Lung (tissue), 12 donors: Measurements from ENCODE around the gene CLDN20. TPM values are rescaled to one million over a fixed set of nuclear protein-coding genes. Genes with fewer than 3 reads are reported as not detected.

Experiments
- ATAC-seq: fragments of 200-7000 bp; cut with Tn5 transposase; one replicate; pipeline ENCODE4 v1.9.1; 2020; ENCODE audit warnings: moderate number of reproducible peaks; ENCODE audit not compliant: insufficient read depth, low FRiP score
- DNase-seq, 3 donors: peaks; one replicate each; pipeline ENCODE4 v3.0.0-alpha.2; 2013 to 2017
- H3K27ac ChIP-seq, 2 donors: one replicate each; pipeline ENCODE4 v1.5.1; 2013; ENCODE audit warnings: mild to moderate bottlenecking in 2 of 2, moderate library complexity in 2 of 2, control low read depth in 1 of 2, inconsistent platforms in 1 of 2, low read depth in 1 of 2, low read length in 1 of 2
- H3K27me3 ChIP-seq, 3 donors: one replicate each; pipeline ENCODE4 v1.5.1; 2013; ENCODE audit warnings: low read length in 2 of 3; ENCODE audit not compliant: control insufficient read depth in 3 of 3, insufficient read depth in 3 of 3
- H3K36me3 ChIP-seq, 4 donors: one replicate each; pipeline ENCODE4 v1.5.1; 2013; ENCODE audit warnings: low read length in 4 of 4, mild to moderate bottlenecking in 1 of 4, moderate library complexity in 1 of 4; ENCODE audit not compliant: control insufficient read depth in 4 of 4, insufficient read depth in 4 of 4
- H3K4me1 ChIP-seq, 5 donors: one replicate each; pipeline ENCODE4 v1.5.1; 2013; ENCODE audit warnings: low read length in 5 of 5, mild to moderate bottlenecking in 2 of 5, moderate library complexity in 1 of 5; ENCODE audit not compliant: control insufficient read depth in 5 of 5, insufficient read depth in 5 of 5
- H3K4me3 ChIP-seq: one replicate; pipeline ENCODE4 v1.5.1; 2013; ENCODE audit warnings: mild to moderate bottlenecking, control low read depth, moderate library complexity
- H3K9ac ChIP-seq, 2 donors: one replicate each; pipeline ENCODE4 v1.5.1; 2013; ENCODE audit warnings: low read length in 2 of 2, control low read depth in 1 of 2; ENCODE audit not compliant: insufficient read depth in 1 of 2
- H3K9me3 ChIP-seq, 4 donors: one replicate each; pipeline ENCODE4 v1.5.1; 2013; ENCODE audit warnings: low read length in 3 of 4, mild to moderate bottlenecking in 1 of 4, moderate library complexity in 1 of 4; ENCODE audit not compliant: control insufficient read depth in 4 of 4, insufficient read depth in 3 of 4
- WGBS, 2 donors: extraction: QIAGEN DNeasy Blood & Tissue Kit; methylation state at CpG; one replicate each; pipeline ENCODE4 v1.1.7; 2013; 5-methylcytosine and 5-hydroxymethylcytosine counted together
- polyA plus RNA-seq, 2 donors: library from polyadenylated mRNA; stranded (reverse); fragments of 200-250 nt; gene quantifications; one replicate each; pipeline ENCODE4 v1.2.1, GENCODE V29; 2013
- total RNA-seq, 2 donors: library from RNA; depleted of rRNA in 1 of 2; stranded (reverse); fragments of >200 nt in 1 of 2; gene quantifications; one replicate each; pipeline ENCODE4 v1.2.1, GENCODE V29; 2014 to 2021
- TF ChIP-seq, protein P1 (sequence below): IDR thresholded peaks from 2 replicates; pipeline ENCODE4 v1.5.1; 2012; ENCODE audit warnings: mild to moderate bottlenecking; ENCODE audit errors: control extremely low read depth, extremely low read depth
- donor health status: control.
- donor health status: control.
- donor health status: Bipolar disorder and iron deficiency.
- donor health status: healthy.
- donor health status: DM: yes; HTN: yes; CAD: no.

Gene CLDN20
- total and polyA plus RNA-seq, 4 donors: not detected

GRCh38 chr6:155259204-155259603 is 4.6 kb upstream of the CLDN20 start:
- ATAC-seq: no peak
- H3K36me3 ChIP-seq: peaks cover 6 to 19% (median 14%) of the 10 kb centered on the region in 4 donors

DNA sequence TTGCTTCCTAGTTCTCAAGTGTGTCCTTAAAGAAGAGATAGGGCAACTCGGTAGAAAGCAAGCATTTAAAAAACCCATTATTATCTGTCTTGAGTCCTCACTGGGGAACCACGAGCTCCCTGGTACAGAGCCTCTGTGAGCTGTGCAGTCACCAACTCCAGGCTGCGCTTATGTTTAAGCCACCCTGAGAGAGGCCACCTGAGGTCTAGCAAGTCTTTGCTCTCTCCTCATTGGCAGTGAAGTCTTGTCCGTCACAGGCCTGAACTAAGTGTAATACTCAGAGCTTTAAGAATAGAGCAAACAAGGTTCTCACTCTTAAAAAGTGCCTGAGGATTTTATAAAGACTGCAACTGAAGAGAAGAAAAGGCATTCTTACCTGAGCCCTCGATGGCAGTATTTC is 3.9 kb upstream of the CLDN20 start:
- 80 to 88% methylated on average over 5 of the region's 5 CpGs for WGBS, 2 donors
- DNase-seq (peak in 1 of 3 donors; percentile 50), ATAC-seq (no peak)
- H3K27me3 ChIP-seq: no peaks in the 10 kb centered on the region
- H3K9me3 ChIP-seq: peaks cover 0 to 2% (median 0%) of the 10 kb centered on the region in 4 donors
- TF ChIP-seq, protein P1, sequence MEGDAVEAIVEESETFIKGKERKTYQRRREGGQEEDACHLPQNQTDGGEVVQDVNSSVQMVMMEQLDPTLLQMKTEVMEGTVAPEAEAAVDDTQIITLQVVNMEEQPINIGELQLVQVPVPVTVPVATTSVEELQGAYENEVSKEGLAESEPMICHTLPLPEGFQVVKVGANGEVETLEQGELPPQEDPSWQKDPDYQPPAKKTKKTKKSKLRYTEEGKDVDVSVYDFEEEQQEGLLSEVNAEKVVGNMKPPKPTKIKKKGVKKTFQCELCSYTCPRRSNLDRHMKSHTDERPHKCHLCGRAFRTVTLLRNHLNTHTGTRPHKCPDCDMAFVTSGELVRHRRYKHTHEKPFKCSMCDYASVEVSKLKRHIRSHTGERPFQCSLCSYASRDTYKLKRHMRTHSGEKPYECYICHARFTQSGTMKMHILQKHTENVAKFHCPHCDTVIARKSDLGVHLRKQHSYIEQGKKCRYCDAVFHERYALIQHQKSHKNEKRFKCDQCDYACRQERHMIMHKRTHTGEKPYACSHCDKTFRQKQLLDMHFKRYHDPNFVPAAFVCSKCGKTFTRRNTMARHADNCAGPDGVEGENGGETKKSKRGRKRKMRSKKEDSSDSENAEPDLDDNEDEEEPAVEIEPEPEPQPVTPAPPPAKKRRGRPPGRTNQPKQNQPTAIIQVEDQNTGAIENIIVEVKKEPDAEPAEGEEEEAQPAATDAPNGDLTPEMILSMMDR: no peak
- peaks cover 6 to 18% (median 12%) of the 10 kb centered on the region in 4 donors for H3K36me3 ChIP-seq
- H3K27ac ChIP-seq: no peak overlapping the region
- no peak overlapping the region for H3K4me3 ChIP-seq
- peaks cover 0 to 12% (median 2%) of the 10 kb centered on the region in 5 donors for H3K4me1 ChIP-seq
- no peak overlapping the region for H3K9ac ChIP-seq

More at GRCh38 chr6:155259204-155259603, 4.6 kb upstream of the CLDN20 start:
- no peak for DNase-seq
- no peak overlapping the region for H3K4me3 ChIP-seq
- H3K27ac ChIP-seq: no peak overlapping the region
- peaks cover 0 to 12% (median 2%) of the 10 kb centered on the region in 5 donors for H3K4me1 ChIP-seq
- WGBS, 2 donors: 91 to 95% methylated on average over 3 of the region's 3 CpGs
- H3K27me3 ChIP-seq: no peaks in the 10 kb centered on the region
- H3K9ac ChIP-seq: no peak overlapping the region
- TF ChIP-seq, protein P1: no peak
- peaks cover 0 to 2% (median 0%) of the 10 kb centered on the region in 4 donors for H3K9me3 ChIP-seq

DNA sequence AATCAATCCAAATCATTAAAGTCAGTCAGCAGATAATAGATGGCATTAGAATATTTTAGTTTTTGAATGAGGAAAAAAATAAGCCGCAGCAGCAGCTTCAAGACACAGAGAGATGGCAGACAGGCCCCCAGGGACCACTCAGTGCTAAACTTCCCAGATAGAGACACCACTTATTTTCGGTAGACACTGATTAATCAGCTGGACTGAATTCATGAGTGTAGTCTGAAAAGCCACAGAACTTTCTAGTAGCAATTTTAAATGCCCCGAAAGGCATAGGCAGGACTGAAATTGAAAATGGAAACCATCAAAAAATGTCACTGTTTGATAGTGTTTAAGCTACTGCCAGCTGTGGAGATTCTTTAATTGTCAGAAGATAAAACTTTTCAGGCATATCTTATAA is 3.1 kb upstream of the CLDN20 start:
- peaks cover 6 to 18% (median 11%) of the 10 kb centered on the region in 4 donors for H3K36me3 ChIP-seq
- H3K9me3 ChIP-seq: peaks cover 0 to 2% (median 0%) of the 10 kb centered on the region in 4 donors
- no peak for ATAC-seq
- 51 to 80% methylated on average over 3 of the region's 3 CpGs for WGBS, 2 donors
- H3K27ac ChIP-seq: no peak overlapping the region
- DNase-seq: no peak
- no peaks in the 10 kb centered on the region for H3K27me3 ChIP-seq
- H3K9ac ChIP-seq: no peak overlapping the region
- no peak overlapping the region for H3K4me3 ChIP-seq
- TF ChIP-seq, protein P1: no peak
- H3K4me1 ChIP-seq: peaks cover 0 to 12% (median 4%) of the 10 kb centered on the region in 5 donors
